Mammary epithelial cell (primary cell): ENCODE measurements around the gene EEFSEC.

ENCODE experiments used
- CTCF ChIP-seq, 2 donors: IDR thresholded peaks in 1 of 2; conservative IDR thresholded peaks in 1 of 2; 2 replicates each; pipeline ENCODE4 v1.5.1; 2011 to 2012; ENCODE audit warnings: inconsistent platforms in 2 of 2, low read length in 2 of 2, mild to moderate bottlenecking in 2 of 2, control low read depth in 1 of 2, low read depth in 1 of 2; ENCODE audit not compliant: insufficient read depth in 1 of 2; ENCODE audit errors: extremely low read depth in 1 of 2
- EZH2 ChIP-seq: IDR thresholded peaks from 2 replicates; pipeline ENCODE4 v1.6.1; 2012; ENCODE audit warnings: low read length, inconsistent platforms, borderline replicate concordance

GRCh38 chr3:128269006-128269775 is 115.9 kb downstream of the EEFSEC start:
- TF ChIP-seq CTCF (conservative IDR thresholded peaks at IDR 0.05 in 1 of 2, IDR thresholded peaks at IDR 0.05 in 1 of 2; ENCODE audit: extremely low read depth in 1 of 2, insufficient read depth in 1 of 2, low read depth in 1 of 2, low read length in 2 of 2) (no peak), EZH2 (no peak)
